OCI-LY7 (cell line): Measurements from ENCODE around the gene TANGO2. TPM values are rescaled to one million over a fixed set of nuclear protein-coding genes. Genes with fewer than 3 reads are reported as not detected.

Experiments
- BruUV-seq: library from RNA; stranded (reverse); fragments of 400-500 nt; replicated peaks from 2 replicates; lab custom pipeline; 2021; lab: Mats Ljungman, UMichigan
- CTCF ChIA-PET: fragments of 300-600 bp; sonication (Branson Sonifier 250); formaldehyde crosslinking; loops from one replicate; lab custom pipeline; 2022; ENCODE audit warnings: antibody characterized with exemption; ENCODE audit not compliant: unreplicated experiment; lab: Charles Lee
- POLR2A ChIA-PET: fragments of 300-600 bp; sonication (Branson Sonifier 250); formaldehyde crosslinking; loops from one replicate; lab custom pipeline; 2022; ENCODE audit warnings: antibody characterized with exemption; lab: Charles Lee
- DNase-seq: peaks from one replicate; pipeline ENCODE4 v3.0.0-alpha.2; 2015; ENCODE audit warnings: low spot score
- H2AFZ ChIP-seq: fragments of 200-600 bp; sonication (generic), shearing (Covaris generic); 2 replicates; pipeline ENCODE4 v1.6.1; 2014; ENCODE audit warnings: mild to moderate bottlenecking, antibody characterized with exemption, low read length, moderate library complexity
- H3K27ac ChIP-seq: fragments of 200-600 bp; sonication (generic); 2 replicates; pipeline ENCODE4 v1.5.1; 2014; ENCODE audit warnings: mixed run types, low read depth, mild to moderate bottlenecking, moderate library complexity, low read length, inconsistent platforms; ENCODE audit not compliant: poor library complexity, severe bottlenecking
- H3K36me3 ChIP-seq: fragments of 200-600 bp; sonication (generic); 2 replicates; pipeline ENCODE4 v1.6.1; 2014; ENCODE audit warnings: mild to moderate bottlenecking, antibody characterized with exemption, low read length, moderate library complexity, mixed read lengths; ENCODE audit not compliant: insufficient read depth
- H3K4me1 ChIP-seq: fragments of 200-600 bp; sonication (generic); 2 replicates; pipeline ENCODE4 v1.5.1; 2014; ENCODE audit warnings: mild to moderate bottlenecking, low read length; ENCODE audit not compliant: insufficient read depth, poor library complexity, severe bottlenecking
- H3K4me2 ChIP-seq: fragments of 200-600 bp; sonication (generic); 2 replicates; pipeline ENCODE4 v1.6.1; 2014; ENCODE audit warnings: mild to moderate bottlenecking, low read length
- H3K4me3 ChIP-seq: fragments of 200-600 bp; sonication (generic); 2 replicates; pipeline ENCODE4 v1.5.1; 2014; ENCODE audit warnings: mild to moderate bottlenecking, low read depth, low read length; ENCODE audit not compliant: poor library complexity, severe bottlenecking
- H3K79me2 ChIP-seq: fragments of 200-600 bp; sonication (generic); 2 replicates; pipeline ENCODE4 v1.6.1; 2016; ENCODE audit warnings: low read depth, mild to moderate bottlenecking, low read length, moderate library complexity, mixed read lengths; ENCODE audit not compliant: insufficient read depth
- H3K9me2 ChIP-seq: fragments of 200-600 bp; sonication (generic); 2 replicates; pipeline ENCODE4 v1.6.1; 2016; ENCODE audit warnings: mild to moderate bottlenecking, low read length, mixed read lengths; ENCODE audit not compliant: insufficient read depth
- H3K9me3 ChIP-seq: fragments of 200-600 bp; sonication (generic); 2 replicates; pipeline ENCODE4 v1.6.1; 2014; ENCODE audit warnings: mild to moderate bottlenecking, mixed run types, low read length, mixed read lengths
- H4K20me1 ChIP-seq: fragments of 200-600 bp; sonication (generic); 2 replicates; pipeline ENCODE4 v1.6.1; 2014; ENCODE audit warnings: mild to moderate bottlenecking, antibody characterized with exemption, low read length, moderate library complexity, mixed read lengths; ENCODE audit not compliant: insufficient read depth
- CTCF ChIP-seq: fragments of 200-600 bp; sonication (generic); conservative IDR thresholded peaks from 2 replicates; pipeline ENCODE4 v1.5.1; 2014; ENCODE audit warnings: mild to moderate bottlenecking, antibody characterized with exemption, low read length, moderate library complexity, mixed read lengths
- EZH2phosphoT487 ChIP-seq: fragments of 200-600 bp; sonication (generic); IDR thresholded peaks from 2 replicates; pipeline ENCODE4 v1.6.1; 2018; ENCODE audit warnings: low read depth, borderline replicate concordance, mild to moderate bottlenecking, mixed run types, antibody characterized with exemption, low read length, moderate library complexity, mixed read lengths
- intact Hi-C: fragments of 100-400 bp; cut with micrococcal nuclease; formaldehyde crosslinking; loops from one replicate; pipeline ENCODE4 v1.10.0; 2022; ENCODE audit not compliant: unreplicated experiment
- total RNA-seq, 2 experiments: library from RNA; depleted of rRNA in 1 of 2; stranded (reverse); fragments of >200 nt in 1 of 2; shearing (Covaris generic) in 1 of 2; gene quantifications; 2 replicates each; pipeline ENCODE4 v1.2.3, GENCODE V29; 2014 to 2022

Gene TANGO2
- total RNA-seq, 2 experiments from 2014 or later = 18.3 to 23.3 TPM

GRCh38 chr22:19977296-19978243, 43.3 kb upstream of the TANGO2 start:
- CTCF ChIA-PET = no interaction called here
- no peak overlapping the region for H3K27ac ChIP-seq
- BruUV-seq = no TSS peak

GRCh38 chr22:19978748-19979147, 42.2 kb upstream of the TANGO2 start:
- BruUV-seq = no TSS peak

More at GRCh38 chr22:19977296-19978243, 43.3 kb upstream of the TANGO2 start:
- Histone ChIP-seq H2AFZ (no peak overlapping the region), H4K20me1 (no peaks in the 10 kb centered on the region), H3K9me3 (no peaks in the 10 kb centered on the region), H3K4me3 (no peak overlapping the region), H3K4me1 (peaks cover 20% of the 10 kb centered on the region), H3K4me2 (no peak overlapping the region), H3K9me2 (no peaks in the 10 kb centered on the region), H3K36me3 (no peaks in the 10 kb centered on the region), H3K79me2 (no peaks in the 10 kb centered on the region)
- POLR2A ChIA-PET = no interaction called here
- intact Hi-C loops = no loop called here
- TF ChIP-seq CTCF (no peak), EZH2phosphoT487 (no peak)
- DNase-seq = no peak

More at GRCh38 chr22:19978748-19979147, 42.2 kb upstream of the TANGO2 start:
- DNase-seq = no peak
- POLR2A ChIA-PET = no interaction called here
- Histone ChIP-seq H4K20me1 (no peaks in the 10 kb centered on the region), H3K4me2 (no peak overlapping the region), H3K27ac (no peak overlapping the region), H3K9me3 (no peaks in the 10 kb centered on the region), H3K4me3 (no peak overlapping the region), H3K9me2 (no peaks in the 10 kb centered on the region), H2AFZ (no peak overlapping the region), H3K4me1 (peaks cover 20% of the 10 kb centered on the region), H3K36me3 (no peaks in the 10 kb centered on the region), H3K79me2 (no peaks in the 10 kb centered on the region)
- CTCF ChIA-PET = interaction anchor here (0.6 kb wide), 1 partner anchor 177 kb away, joined by 4 read pairs; no protein-coding TSS in a partner anchor
- TF ChIP-seq CTCF (no peak), EZH2phosphoT487 (no peak)
- intact Hi-C loops = no loop called here
